Fibroblast of lung (primary cell): ENCODE measurements around the gene DBH. TPM values are rescaled to one million over a fixed set of nuclear protein-coding genes. Genes with fewer than 3 reads are reported as not detected.

ENCODE experiments used
- DNase-seq, 2 donors: peaks; one replicate each; pipeline versions ENCODE4 v3.0.0 to v3.0.0-alpha.2; 2010; ENCODE audit warnings: low read depth in 2 of 2
- H2AFZ ChIP-seq: 2 replicates; pipeline ENCODE4 v1.5.1; 2012; ENCODE audit warnings: low read length, control low read depth, inconsistent platforms
- H3K27ac ChIP-seq: 2 replicates; pipeline ENCODE4 v1.5.1; 2011; ENCODE audit warnings: low read length, control low read depth; ENCODE audit not compliant: insufficient read depth
- H3K27me3 ChIP-seq: 2 replicates; pipeline ENCODE4 v1.5.1; 2011; ENCODE audit warnings: mild to moderate bottlenecking, low read length; ENCODE audit not compliant: control insufficient read depth, insufficient read depth
- H3K36me3 ChIP-seq: 2 replicates; pipeline ENCODE4 v1.5.1; 2011; ENCODE audit warnings: low read length; ENCODE audit not compliant: control insufficient read depth, insufficient read depth
- H3K4me1 ChIP-seq: 2 replicates; pipeline ENCODE4 v1.5.1; 2011; ENCODE audit warnings: low read length; ENCODE audit not compliant: control insufficient read depth, insufficient read depth; ENCODE audit errors: extremely low read depth
- H3K4me2 ChIP-seq: 2 replicates; pipeline ENCODE4 v1.5.1; 2011; ENCODE audit warnings: low read length, control low read depth; ENCODE audit not compliant: insufficient read depth; ENCODE audit errors: extremely low read depth
- H3K4me3 ChIP-seq, 4 experiments: fragments of 200-600 bp in 1 of 4; sonication (generic) in 1 of 4; replicated peaks in 1 of 4; 2 replicates each; pipeline ENCODE4 v1.5.1; 2011 to 2016; ENCODE audit warnings: low read length in 4 of 4, low read depth in 3 of 4, mild to moderate bottlenecking in 3 of 4, control low read depth in 2 of 4, inconsistent platforms in 1 of 4, mixed read lengths in 1 of 4; ENCODE audit not compliant: insufficient read depth in 1 of 4; ENCODE audit errors: control extremely low read depth in 1 of 4
- H3K79me2 ChIP-seq: 2 replicates; pipeline ENCODE4 v1.5.1; 2012; ENCODE audit warnings: mild to moderate bottlenecking, low read length, inconsistent platforms; ENCODE audit not compliant: control insufficient read depth, insufficient read depth
- H3K9ac ChIP-seq: 2 replicates; pipeline ENCODE4 v1.5.1; 2011; ENCODE audit warnings: mild to moderate bottlenecking, low read length, control low read depth; ENCODE audit not compliant: insufficient read depth
- H3K9me3 ChIP-seq: 2 replicates; pipeline ENCODE4 v1.5.1; 2012; ENCODE audit warnings: low read depth, low read length; ENCODE audit not compliant: control insufficient read depth, insufficient read depth
- H4K20me1 ChIP-seq: 2 replicates; pipeline ENCODE4 v1.5.1; 2011; ENCODE audit warnings: low read length; ENCODE audit not compliant: control insufficient read depth, insufficient read depth; ENCODE audit errors: extremely low read depth
- CTCF ChIP-seq, 2 donors: IDR thresholded peaks in 1 of 2; conservative IDR thresholded peaks in 1 of 2; 1 replicate in 1 of 2; 2 replicates in 1 of 2; pipeline ENCODE4 v1.5.1; 2011 to 2012; ENCODE audit warnings: low read length in 2 of 2, control low read depth in 1 of 2, inconsistent platforms in 1 of 2, low read depth in 1 of 2, mild to moderate bottlenecking in 1 of 2
- EZH2 ChIP-seq: IDR thresholded peaks from 2 replicates; pipeline ENCODE4 v1.5.1; 2012; ENCODE audit warnings: low read length, control low read depth, mild to moderate bottlenecking; ENCODE audit errors: missing control alignments
- polyA plus RNA-seq, 2 donors: library from polyadenylated mRNA; depleted of rRNA in 1 of 2; stranded (reverse) in 1 of 2; unstranded in 1 of 2; fragments of >200 nt; gene quantifications; 2 replicates each; pipeline ENCODE4 v1.2.1, GENCODE V29; 2011 to 2012; ENCODE audit warnings: missing spikeins in 1 of 2
- total RNA-seq: library from RNA; depleted of rRNA; stranded (reverse); fragments of >200 nt; gene quantifications from 2 replicates; pipeline ENCODE4 v1.2.1, GENCODE V29; 2014

Gene DBH
- total and polyA plus RNA-seq, 2 donors (not counting 1 experiment from before 2014, with no cell fraction given), result not detected

- TF ChIP-seq EZH2 (no peak), CTCF (conservative IDR thresholded peaks at IDR 0.05 in 1 of 2, IDR thresholded peaks at IDR 0.05 in 1 of 2; ENCODE audit: low read depth in 1 of 2, low read length in 2 of 2) (no peak)
- Histone ChIP-seq H3K27me3 (no peaks in the 10 kb centered on the region), H3K27ac (no peak overlapping the region), H3K4me3 (no peak overlapping the region), H4K20me1 (no peaks in the 10 kb centered on the region), H3K9me3 (no peaks in the 10 kb centered on the region), H3K9ac (no peak overlapping the region), H3K79me2 (no peaks in the 10 kb centered on the region), H3K4me1 (no peaks in the 10 kb centered on the region), H3K4me2 (no peak overlapping the region), H3K36me3 (no peaks in the 10 kb centered on the region), H2AFZ (no peak overlapping the region)
- no peak for DNase-seq
Observed at GRCh38 chr9:133655701-133656100, 19.5 kb downstream of the DBH start.

GRCh38 chr9:133656211-133657119 lies 20.3 kb downstream of the DBH start:
- Histone ChIP-seq H3K27ac (no peak overlapping the region), H3K79me2 (no peaks in the 10 kb centered on the region), H3K36me3 (no peaks in the 10 kb centered on the region), H2AFZ (no peak overlapping the region), H3K4me2 (no peak overlapping the region), H3K9ac (no peak overlapping the region), H4K20me1 (no peaks in the 10 kb centered on the region), H3K4me1 (no peaks in the 10 kb centered on the region), H3K27me3 (no peaks in the 10 kb centered on the region), H3K9me3 (no peaks in the 10 kb centered on the region), H3K4me3 (no peak overlapping the region)
- TF ChIP-seq EZH2, result no peak
- TF ChIP-seq CTCF (conservative IDR thresholded peaks at IDR 0.05 in 1 of 2, IDR thresholded peaks at IDR 0.05 in 1 of 2; ENCODE audit: low read depth in 1 of 2, low read length in 2 of 2), result no peak
- no peak for DNase-seq

- no peaks in the 10 kb centered on the region for H4K20me1 ChIP-seq
- peak in 1 of 2 donors; percentile 18 for DNase-seq
- TF ChIP-seq CTCF (conservative IDR thresholded peaks at IDR 0.05 in 1 of 2, IDR thresholded peaks at IDR 0.05 in 1 of 2; ENCODE audit: low read depth in 1 of 2, low read length in 2 of 2), result no peak
- TF ChIP-seq EZH2, result no peak
Observed at GRCh38 chr9:133657120-133657661, 21.0 kb downstream of the DBH start.

More at GRCh38 chr9:133657120-133657661, 21.0 kb downstream of the DBH start:
- Histone ChIP-seq H3K36me3 (no peaks in the 10 kb centered on the region), H3K4me1 (no peaks in the 10 kb centered on the region), H3K4me3 (no peak overlapping the region), H3K27me3 (no peaks in the 10 kb centered on the region), H3K27ac (no peak overlapping the region), H2AFZ (no peak overlapping the region), H3K4me2 (no peak overlapping the region), H3K79me2 (no peaks in the 10 kb centered on the region), H3K9ac (no peak overlapping the region), H3K9me3 (no peaks in the 10 kb centered on the region)
